Gastrocnemius medialis (tissue), 4 donors: Measurements from ENCODE around the gene OBSCN. TPM values are rescaled to one million over a fixed set of nuclear protein-coding genes. Genes with fewer than 3 reads are reported as not detected.

Source experiments
- ATAC-seq, 2 donors: fragments of 150-250 bp; one replicate each; pipeline ENCODE4 v1.9.1; 2016
- DNase-seq, 2 donors: peaks; one replicate each; pipeline ENCODE4 v3.0.0-alpha.2; 2019
- H3K27ac ChIP-seq, 4 donors: fragments of 200-600 bp; sonication (generic); 1 replicate in 1 of 4; 2 replicates in 3 of 4; pipeline ENCODE4 v1.5.1; 2016 to 2018; ENCODE audit warnings: mild to moderate bottlenecking in 2 of 4, moderate library complexity in 1 of 4
- H3K27me3 ChIP-seq, 3 donors: fragments of 200-600 bp; sonication (generic) in 2 of 3; 1 replicate in 1 of 3; 2 replicates in 2 of 3; pipeline versions ENCODE4 v1.5.1 to v1.6.0; 2016 to 2019; ENCODE audit warnings: mild to moderate bottlenecking in 1 of 3, moderate library complexity in 1 of 3
- H3K36me3 ChIP-seq, 2 donors: fragments of 200-600 bp; sonication (generic) in 1 of 2; one replicate each; pipeline ENCODE4 v1.5.1; 2017 to 2018
- H3K4me1 ChIP-seq, 2 donors: fragments of 200-600 bp; sonication (generic) in 1 of 2; one replicate each; pipeline ENCODE4 v1.5.1; 2016 to 2017; ENCODE audit warnings: mild to moderate bottlenecking in 2 of 2
- H3K4me3 ChIP-seq, 4 donors: fragments of 200-600 bp; sonication (generic) in 3 of 4; 1 replicate in 1 of 4; 2 replicates in 3 of 4; pipeline ENCODE4 v1.5.1; 2016 to 2019; ENCODE audit warnings: mild to moderate bottlenecking in 2 of 4
- H3K9me3 ChIP-seq, 3 donors: fragments of 200-600 bp; sonication (generic) in 2 of 3; 1 replicate in 1 of 3; 2 replicates in 2 of 3; pipeline ENCODE4 v1.5.1; 2016 to 2019
- POLR2A ChIP-seq, 2 donors: fragments of 450-650 bp; IDR thresholded peaks; one replicate each; pipeline ENCODE4 v1.6.1; 2017; ENCODE audit warnings: antibody characterized with exemption in 2 of 2, mild to moderate bottlenecking in 2 of 2, moderate library complexity in 2 of 2
- in situ Hi-C, 4 donors: fragments of 200-750 bp; cut with MboI; loops; one replicate each; pipeline versions ENCODE4 v1.15.0 to v1.8.0; 2017; ENCODE audit warnings: low sequenced_read_pairs in 4 of 4
- intact Hi-C: fragments of 100-400 bp; cut with DNase I; formaldehyde crosslinking; loops from one replicate; pipeline ENCODE4 v1.15.1; 2023; ENCODE audit warnings: low total_unique reads
- total RNA-seq, 4 donors: library from RNA; depleted of rRNA; stranded (reverse); fragments of >200 nt; gene quantifications; one replicate each; pipeline versions ENCODE4 v1.1.0 to v1.2.3, GENCODE V29; 2016
- TF ChIP-seq, protein P1 (sequence below), 5 experiments: fragments of 450-650 bp in 3 of 5; fragments of 200-600 bp in 2 of 5; sonication (generic) in 2 of 5; IDR thresholded peaks in 4 of 5; conservative IDR thresholded peaks in 1 of 5; 1 replicate in 4 of 5; 2 replicates in 1 of 5; pipeline ENCODE4 v1.5.1; 2016 to 2019; ENCODE audit warnings: antibody characterized with exemption in 5 of 5, mild to moderate bottlenecking in 3 of 5, moderate library complexity in 3 of 5

The OBSCN gene
- total RNA-seq, 4 donors from 2014 or later, result 798 to 1,571 (median 1,162) TPM

DNA sequence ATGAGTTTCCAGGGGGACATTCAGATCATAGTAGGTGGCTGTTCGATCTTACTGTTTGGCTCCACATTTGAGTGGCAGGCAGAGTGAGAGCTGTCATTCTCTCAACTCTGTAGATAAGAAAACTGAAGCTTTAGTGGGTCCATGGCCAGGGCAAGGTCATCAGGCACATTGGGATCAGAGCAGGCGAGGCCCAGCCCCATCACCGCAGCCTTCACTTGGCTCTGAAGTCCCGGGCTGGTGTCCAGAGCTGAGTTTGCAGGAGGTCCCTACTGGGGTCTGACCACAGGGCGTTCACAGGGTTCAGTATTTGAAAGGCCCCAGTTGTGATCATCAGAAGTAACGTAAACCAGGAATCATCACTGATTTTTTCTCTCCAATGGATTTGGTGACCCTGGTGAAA, 76.7 kb downstream of the OBSCN start:
- in situ Hi-C loops (no loop called here), intact Hi-C loops (loop anchor here (5.0 kb wide), 1 partner anchor 57 kb away; no protein-coding TSS in a partner anchor)
- Histone ChIP-seq H3K27ac (peak overlapping the region; percentile 79 to 89 (median 86)), H3K27me3 (no peaks in the 10 kb centered on the region), H3K4me3 (no peak overlapping the region), H3K4me1 (peaks cover 0 to 13% of the 10 kb centered on the region in 2 donors), H3K36me3 (peaks cover 3 to 97% of the 10 kb centered on the region in 2 donors), H3K9me3 (no peaks in the 10 kb centered on the region)
- ATAC-seq, result no peak
- TF ChIP-seq, protein P1, sequence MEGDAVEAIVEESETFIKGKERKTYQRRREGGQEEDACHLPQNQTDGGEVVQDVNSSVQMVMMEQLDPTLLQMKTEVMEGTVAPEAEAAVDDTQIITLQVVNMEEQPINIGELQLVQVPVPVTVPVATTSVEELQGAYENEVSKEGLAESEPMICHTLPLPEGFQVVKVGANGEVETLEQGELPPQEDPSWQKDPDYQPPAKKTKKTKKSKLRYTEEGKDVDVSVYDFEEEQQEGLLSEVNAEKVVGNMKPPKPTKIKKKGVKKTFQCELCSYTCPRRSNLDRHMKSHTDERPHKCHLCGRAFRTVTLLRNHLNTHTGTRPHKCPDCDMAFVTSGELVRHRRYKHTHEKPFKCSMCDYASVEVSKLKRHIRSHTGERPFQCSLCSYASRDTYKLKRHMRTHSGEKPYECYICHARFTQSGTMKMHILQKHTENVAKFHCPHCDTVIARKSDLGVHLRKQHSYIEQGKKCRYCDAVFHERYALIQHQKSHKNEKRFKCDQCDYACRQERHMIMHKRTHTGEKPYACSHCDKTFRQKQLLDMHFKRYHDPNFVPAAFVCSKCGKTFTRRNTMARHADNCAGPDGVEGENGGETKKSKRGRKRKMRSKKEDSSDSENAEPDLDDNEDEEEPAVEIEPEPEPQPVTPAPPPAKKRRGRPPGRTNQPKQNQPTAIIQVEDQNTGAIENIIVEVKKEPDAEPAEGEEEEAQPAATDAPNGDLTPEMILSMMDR (IDR thresholded peaks at IDR 0.05 in 4 of 5, conservative IDR thresholded peaks at IDR 0.05 in 1 of 5), result no peak
- TF ChIP-seq POLR2A (IDR thresholded peaks at IDR 0.05), result no peak
- peak in 1 of 2 donors; percentile 21 for DNase-seq

- intact Hi-C loops, result no loop called here
- H3K4me1 ChIP-seq, result peaks cover 0 to 13% of the 10 kb centered on the region in 2 donors
- peaks cover 3 to 97% of the 10 kb centered on the region in 2 donors for H3K36me3 ChIP-seq
- H3K27me3 ChIP-seq, result no peaks in the 10 kb centered on the region
- ATAC-seq (no peak), DNase-seq (peak in 1 of 2 donors; percentile 11)
- peak overlapping the region in 1 of 4 donors; percentile 89 for H3K27ac ChIP-seq
- in situ Hi-C loops, result no loop called here
- H3K9me3 ChIP-seq, result no peaks in the 10 kb centered on the region
- H3K4me3 ChIP-seq, result no peak overlapping the region
- TF ChIP-seq POLR2A (IDR thresholded peaks at IDR 0.05), result no peak
- TF ChIP-seq, protein P1 (IDR thresholded peaks at IDR 0.05 in 4 of 5, conservative IDR thresholded peaks at IDR 0.05 in 1 of 5), result no peak
Measured at GRCh38 chr1:228285661-228286504, 78.0 kb downstream of the OBSCN start.

DNA sequence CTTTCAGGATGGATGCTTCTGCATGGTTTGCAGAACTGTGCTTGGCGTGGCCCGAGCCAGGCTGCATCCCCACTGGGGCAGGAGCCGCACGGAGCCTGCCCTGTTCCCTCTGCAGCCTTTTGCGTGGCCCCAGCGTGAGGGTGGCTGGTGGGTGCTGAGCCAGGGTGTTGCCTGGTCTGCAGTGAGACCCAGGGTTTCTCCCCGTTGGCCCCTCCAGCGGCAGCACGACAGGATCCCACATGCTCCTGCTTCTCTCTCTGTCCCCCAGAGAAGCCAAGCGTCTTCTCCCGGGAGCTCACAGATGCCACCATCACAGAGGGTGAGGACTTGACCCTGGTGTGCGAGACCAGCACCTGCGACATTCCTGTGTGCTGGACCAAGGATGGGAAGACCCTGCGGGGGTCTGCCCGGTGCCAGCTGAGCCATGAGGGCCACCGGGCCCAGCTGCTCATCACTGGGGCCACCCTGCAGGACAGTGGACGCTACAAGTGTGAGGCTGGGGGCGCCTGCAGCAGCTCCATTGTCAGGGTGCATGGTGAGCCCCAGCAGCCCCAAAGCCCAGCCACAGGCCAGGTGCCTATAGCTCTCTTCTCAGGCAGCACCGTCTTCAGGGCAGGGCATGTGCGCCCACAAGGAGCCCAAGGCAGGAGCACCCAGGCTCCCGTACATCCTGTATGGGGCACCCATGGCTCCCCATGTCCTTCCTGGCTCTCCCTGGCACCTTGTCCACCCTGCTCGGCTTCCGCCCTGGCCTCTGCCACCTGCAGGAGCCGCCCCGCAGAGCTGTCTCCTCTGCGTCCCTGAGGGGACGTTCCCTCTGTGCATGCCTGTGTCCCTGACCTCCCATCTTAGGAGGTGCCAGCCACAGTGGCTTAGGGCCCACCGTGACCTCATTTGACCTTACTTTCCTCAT, 78.9 kb downstream of the OBSCN start:
- Histone ChIP-seq H3K27ac (peak overlapping the region in 3 of 4 donors; percentile 33 to 89 (median 36)), H3K9me3 (no peaks in the 10 kb centered on the region), H3K4me3 (no peak overlapping the region), H3K36me3 (peaks cover 3 to 97% of the 10 kb centered on the region in 2 donors), H3K4me1 (peaks cover 0 to 10% of the 10 kb centered on the region in 2 donors), H3K27me3 (no peaks in the 10 kb centered on the region)
- TF ChIP-seq POLR2A (IDR thresholded peaks at IDR 0.05), result no peak
- TF ChIP-seq, protein P1 (IDR thresholded peaks at IDR 0.05 in 4 of 5, conservative IDR thresholded peaks at IDR 0.05 in 1 of 5), result no peak
- DNase-seq (peak in 1 of 2 donors; percentile 18), ATAC-seq (no peak)
- in situ Hi-C loops (no loop called here), intact Hi-C loops (no loop called here)

- no peak overlapping the region for H3K4me3 ChIP-seq
- peak overlapping the region in 3 of 4 donors; percentile 33 to 59 (median 43) for H3K27ac ChIP-seq
- intact Hi-C loops (no loop called here), in situ Hi-C loops (no loop called here)
- H3K9me3 ChIP-seq, result no peaks in the 10 kb centered on the region
- H3K36me3 ChIP-seq, result peaks cover 3 to 100% of the 10 kb centered on the region in 2 donors
- peak in 1 of 2 donors; percentile 13 for DNase-seq
- H3K27me3 ChIP-seq, result no peaks in the 10 kb centered on the region
- TF ChIP-seq, protein P1 (IDR thresholded peaks at IDR 0.05 in 4 of 5, conservative IDR thresholded peaks at IDR 0.05 in 1 of 5), result no peak
- TF ChIP-seq POLR2A (IDR thresholded peaks at IDR 0.05), result no peak
- peaks cover 0 to under 1% of the 10 kb centered on the region in 2 donors for H3K4me1 ChIP-seq
- no peak for ATAC-seq
Measured at GRCh38 chr1:228287541-228288425, 79.9 kb downstream of the OBSCN start.
